GM19239 (cell line): ENCODE results near the gene MORC1.

ENCODE experiments used
- DNase-seq: peaks from one replicate; pipeline ENCODE4 v3.0.0; 2011; ENCODE audit warnings: low spot score; ENCODE audit not compliant: insufficient read length
- FAIRE-seq: peaks from 2 replicates; lab custom pipeline; 2011; peaks lifted over from hg19 to GRCh38; lab: Jason Lieb, UNC

MORC1 gene

GRCh38 chr3:108953210-108953609, 164.7 kb downstream of the MORC1 start:
- no peak for FAIRE-seq
- DNase-seq: no peak

- no peak for DNase-seq
- FAIRE-seq: no peak
Measured at GRCh38 chr3:108951820-108952501, 166.0 kb downstream of the MORC1 start.

GRCh38 chr3:108947855-108948254, 170.1 kb downstream of the MORC1 start:
- FAIRE-seq (no peak), DNase-seq (no peak)

- FAIRE-seq: no peak
- no peak for DNase-seq
Measured at GRCh38 chr3:108946292-108947285, 171.3 kb downstream of the MORC1 start.

- DNase-seq (no peak), FAIRE-seq (no peak)
Measured at GRCh38 chr3:108940568-108941263, 177.2 kb downstream of the MORC1 start.

GRCh38 chr3:108940166-108940565, 177.8 kb downstream of the MORC1 start:
- no peak for FAIRE-seq

GRCh38 chr3:108936924-108937689, 180.8 kb downstream of the MORC1 start:
- no peak for DNase-seq
- FAIRE-seq: no peak

More at GRCh38 chr3:108940166-108940565, 177.8 kb downstream of the MORC1 start:
- DNase-seq: no peak

- no peak for FAIRE-seq
Measured at GRCh38 chr3:108931035-108931434, 186.9 kb downstream of the MORC1 start.

GRCh38 chr3:108918866-108919265, 199.1 kb downstream of the MORC1 start:
- DNase-seq: no peak
- FAIRE-seq: no peak

More at GRCh38 chr3:108931035-108931434, 186.9 kb downstream of the MORC1 start:
- no peak for DNase-seq

- peak; percentile 33 for DNase-seq
- peak; percentile 96 for FAIRE-seq
Measured at GRCh38 chr3:108914774-108915641, 202.9 kb downstream of the MORC1 start.

- FAIRE-seq (no peak), DNase-seq (no peak)
Measured at GRCh38 chr3:108909799-108910198, 208.1 kb downstream of the MORC1 start.
